ENCODE data around the gene ATG2B. TPM values are rescaled to one million over a fixed set of nuclear protein-coding genes. Genes with fewer than 3 reads are reported as not detected.

The ATG2B gene
- 10 to 100 TPM; 23.3 to 36.1 (median 30.6) TPM for polyA plus RNA-seq (ENCODE audit: insufficient read length in 4 of 4)

GRCh38 chr14:96362965-96363750 is at the start of gene ATG2B, which contains the start of gene GSKIP:
Gene ATG2B (minus strand): TSS chr14:96363341. CDS start chr14:96362976, 365 bp downstream.
Gene GSKIP (plus strand): TSS chr14:96363526. CDS start chr14:96382248, 18,722 bp downstream.
- DNase-seq (ENCODE audit: low read depth in 4 of 4, low spot score in 3 of 4) = peak; percentile 81 to 90 (median 88)

GRCh38 chr14:96410119-96410518 is 47.0 kb upstream of the ATG2B start:
- no peak for DNase-seq (ENCODE audit: low read depth in 4 of 4, low spot score in 3 of 4)

- DNase-seq (ENCODE audit: low read depth in 4 of 4, low spot score in 3 of 4) = no peak
Observed at GRCh38 chr14:96409701-96410100, 46.6 kb upstream of the ATG2B start.

GRCh38 chr14:96408608-96409007 is 45.5 kb upstream of the ATG2B start:
- DNase-seq (ENCODE audit: low read depth in 4 of 4, low spot score in 3 of 4) = no peak

GRCh38 chr14:96407935-96408570 is 44.9 kb upstream of the ATG2B start:
- no peak for DNase-seq (ENCODE audit: low read depth in 4 of 4, low spot score in 3 of 4)

GRCh38 chr14:96405677-96406076 is 42.5 kb upstream of the ATG2B start:
- no peak for DNase-seq (ENCODE audit: low read depth in 4 of 4, low spot score in 3 of 4)

- DNase-seq (ENCODE audit: low read depth in 4 of 4, low spot score in 3 of 4) = no peak
Observed at GRCh38 chr14:96403409-96403808, 40.3 kb upstream of the ATG2B start.

GRCh38 chr14:96400495-96400894 is 37.4 kb upstream of the ATG2B start:
- no peak for DNase-seq (ENCODE audit: low read depth in 4 of 4, low spot score in 3 of 4)

- no peak for DNase-seq (ENCODE audit: low read depth in 4 of 4, low spot score in 3 of 4)
Observed at GRCh38 chr14:96399405-96399804, 36.3 kb upstream of the ATG2B start.

- no peak for DNase-seq (ENCODE audit: low read depth in 4 of 4, low spot score in 3 of 4)
Observed at GRCh38 chr14:96398921-96399320, 35.8 kb upstream of the ATG2B start.

GRCh38 chr14:96398432-96398831 is 35.3 kb upstream of the ATG2B start:
- DNase-seq (ENCODE audit: low read depth in 4 of 4, low spot score in 3 of 4) = no peak

- DNase-seq (ENCODE audit: low read depth in 4 of 4, low spot score in 3 of 4) = no peak
Observed at GRCh38 chr14:96394047-96394815, 31.1 kb upstream of the ATG2B start.

GRCh38 chr14:96393071-96393691 is 30.0 kb upstream of the ATG2B start:
- DNase-seq (ENCODE audit: low read depth in 4 of 4, low spot score in 3 of 4) = no peak

GRCh38 chr14:96391293-96392118 is 28.4 kb upstream of the ATG2B start:
- DNase-seq (ENCODE audit: low read depth in 4 of 4, low spot score in 3 of 4) = peak; percentile 62 to 85 (median 79)

- DNase-seq (ENCODE audit: low read depth in 4 of 4, low spot score in 3 of 4) = no peak
Observed at GRCh38 chr14:96390965-96391292, 27.8 kb upstream of the ATG2B start.

GRCh38 chr14:96385385-96385784 is 22.2 kb upstream of the ATG2B start:
- no peak for DNase-seq (ENCODE audit: low read depth in 4 of 4, low spot score in 3 of 4)

- DNase-seq (ENCODE audit: low read depth in 4 of 4, low spot score in 3 of 4) = no peak
Observed at GRCh38 chr14:96384740-96385139, 21.6 kb upstream of the ATG2B start.

- DNase-seq (ENCODE audit: low read depth in 4 of 4, low spot score in 3 of 4) = no peak
Observed at GRCh38 chr14:96384053-96384452, 20.9 kb upstream of the ATG2B start.

- no peak for DNase-seq (ENCODE audit: low read depth in 4 of 4, low spot score in 3 of 4)
Observed at GRCh38 chr14:96383445-96383844, 20.3 kb upstream of the ATG2B start.

GRCh38 chr14:96380735-96381134 is 17.6 kb upstream of the ATG2B start:
- no peak for DNase-seq (ENCODE audit: low read depth in 4 of 4, low spot score in 3 of 4)

Measured in left renal pelvis (tissue), 4 donors.